ENCODE results near the gene DCTN4. TPM values are rescaled to one million over a fixed set of nuclear protein-coding genes. Genes with fewer than 3 reads are reported as not detected.

Gene DCTN4
- total RNA-seq, 1 experiment from 2014 or later: 40.5 TPM

- Histone ChIP-seq H2AFZ (ENCODE audit: low read length) (no peak overlapping the region), H3K27me3 (ENCODE audit: low read length) (no peaks in the 10 kb centered on the region), H3K4me1 (ENCODE audit: insufficient read depth, low read length) (peaks cover 3% of the 10 kb centered on the region; the same call in 1 of the 2 replicates), H3K4me3 (ENCODE audit: low read length) (no peak overlapping the region), H3K79me2 (ENCODE audit: low read length) (no peaks in the 10 kb centered on the region), H3K9ac (ENCODE audit: low read length) (no peak overlapping the region), H3K4me2 (ENCODE audit: low read length) (no peak overlapping the region), H4K20me1 (ENCODE audit: low read length) (no peaks in the 10 kb centered on the region), H3K36me3 (ENCODE audit: low read depth, low read length) (peaks cover 31% of the 10 kb centered on the region), H3K27ac (ENCODE audit: low read length) (no peak overlapping the region), H3K9me3 (ENCODE audit: low read length) (no peaks in the 10 kb centered on the region), H3F3A (ENCODE audit: low read length, unreplicated experiment) (no peaks in the 10 kb centered on the region), H3K9me2 (replicated peaks; ENCODE audit: low read length) (no peaks in the 10 kb centered on the region)
- POLR2A ChIA-PET (ENCODE audit: unreplicated experiment): no interaction called here
- TF ChIP-seq CTCF (conservative IDR thresholded peaks at IDR 0.05; ENCODE audit: low read depth, low read length) (no peak), EZH2 (IDR thresholded peaks at IDR 0.05; ENCODE audit: low read length, unreplicated experiment) (no peak), EZH2phosphoT487 (IDR thresholded peaks at IDR 0.05; ENCODE audit: borderline replicate concordance, low read length) (no peak)
- ATAC-seq (no peak), DNase-seq (no peak)
- intact Hi-C loops (cut with micrococcal nuclease): no loop called here
- BruUV-seq (replicated peaks): no TSS peak
- CTCF ChIA-PET: no interaction called here
Measured at GRCh38 chr5:150706776-150707390, 51.9 kb downstream of the DCTN4 start.

GRCh38 chr5:150703762-150704161, 55.1 kb downstream of the DCTN4 start:
- Histone ChIP-seq H3K9me3 (ENCODE audit: low read length) (no peaks in the 10 kb centered on the region), H3K27me3 (ENCODE audit: low read length) (no peaks in the 10 kb centered on the region), H3K27ac (ENCODE audit: low read length) (no peak overlapping the region), H3K79me2 (ENCODE audit: low read length) (peaks cover 20% of the 10 kb centered on the region), H2AFZ (ENCODE audit: low read length) (no peak overlapping the region), H3K4me3 (ENCODE audit: low read length) (no peak overlapping the region), H3K9ac (ENCODE audit: low read length) (no peak overlapping the region), H3K4me2 (ENCODE audit: low read length) (no peak overlapping the region), H3K9me2 (replicated peaks; ENCODE audit: low read length) (no peaks in the 10 kb centered on the region), H4K20me1 (ENCODE audit: low read length) (0 out of 2 replicates have a peak, but pooled peaks cover 3% of the 10 kb centered on the region), H3F3A (ENCODE audit: low read length, unreplicated experiment) (no peaks in the 10 kb centered on the region), H3K4me1 (ENCODE audit: insufficient read depth, low read length) (peaks cover 17% of the 10 kb centered on the region), H3K36me3 (ENCODE audit: low read depth, low read length) (peaks cover 9% of the 10 kb centered on the region; the same call in 1 of the 2 replicates)
- intact Hi-C loops (cut with micrococcal nuclease): no loop called here
- BruUV-seq (replicated peaks): no TSS peak
- ChIA-PET CTCF (no interaction called here), POLR2A (ENCODE audit: unreplicated experiment) (no interaction called here)
- no peak for DNase-seq
- no peak for TF ChIP-seq EZH2phosphoT487 (IDR thresholded peaks at IDR 0.05; ENCODE audit: borderline replicate concordance, low read length)
- no peak for TF ChIP-seq CTCF (conservative IDR thresholded peaks at IDR 0.05; ENCODE audit: low read depth, low read length)
- no peak for ATAC-seq

Data from PC-3 (cell line).